Vagina (tissue), 2 donors: Measurements from ENCODE around the gene SUSD3. TPM values are rescaled to one million over a fixed set of nuclear protein-coding genes. Genes with fewer than 3 reads are reported as not detected.

Experiments
- DNase-seq, 2 donors: peaks; one replicate each; pipeline ENCODE4 v3.0.0-alpha.2; 2017; ENCODE audit errors: extremely low spot score in 2 of 2
- H3K27ac ChIP-seq: fragments of 200-600 bp; sonication (generic); one replicate; pipeline ENCODE4 v1.5.1; 2019
- H3K27me3 ChIP-seq: fragments of 200-600 bp; sonication (generic); one replicate; pipeline ENCODE4 v1.5.1; 2019
- H3K36me3 ChIP-seq, 2 donors: fragments of 200-600 bp; sonication (generic); one replicate each; pipeline ENCODE4 v1.5.1; 2017 to 2019
- H3K4me1 ChIP-seq: fragments of 200-600 bp; sonication (generic); one replicate; pipeline ENCODE4 v1.5.1; 2019
- H3K4me3 ChIP-seq, 2 donors: fragments of 200-600 bp; sonication (generic); 1 replicate in 1 of 2; 2 replicates in 1 of 2; pipeline ENCODE4 v1.5.1; 2016 to 2019
- H3K9me3 ChIP-seq: fragments of 200-600 bp; sonication (generic); one replicate; pipeline ENCODE4 v1.5.1; 2019
- POLR2A ChIP-seq, 2 donors: fragments of 450-650 bp; IDR thresholded peaks; one replicate each; pipeline ENCODE4 v1.6.1; 2017; ENCODE audit warnings: antibody characterized with exemption in 2 of 2, mild to moderate bottlenecking in 2 of 2, moderate library complexity in 2 of 2
- POLR2AphosphoS5 ChIP-seq, 2 donors: sonication (generic); formaldehyde crosslinking; IDR thresholded peaks; one replicate each; pipeline ENCODE4 v1.9.0; 2017; ENCODE audit warnings: antibody characterized with exemption in 2 of 2, mild to moderate bottlenecking in 2 of 2, low read depth in 1 of 2; ENCODE audit not compliant: insufficient read depth in 1 of 2
- intact Hi-C: fragments of 100-400 bp; cut with DNase I; formaldehyde crosslinking; loops from one replicate; pipeline ENCODE4 v1.15.1; 2023
- total RNA-seq: library from RNA; depleted of rRNA; stranded (reverse); fragments of >200 nt; gene quantifications from one replicate; pipeline ENCODE4 v1.2.3, GENCODE V29; 2016
- TF ChIP-seq, protein P1 (sequence below), 3 experiments: fragments of 450-650 bp in 2 of 3; fragments of 200-600 bp in 1 of 3; sonication (generic) in 1 of 3; IDR thresholded peaks; one replicate each; pipeline ENCODE4 v1.5.1; 2017 to 2019; ENCODE audit warnings: antibody characterized with exemption in 3 of 3, mild to moderate bottlenecking in 2 of 3, moderate library complexity in 2 of 3

SUSD3 gene
- total RNA-seq, 1 donor from 2014 or later, result 25.0 TPM

DNA sequence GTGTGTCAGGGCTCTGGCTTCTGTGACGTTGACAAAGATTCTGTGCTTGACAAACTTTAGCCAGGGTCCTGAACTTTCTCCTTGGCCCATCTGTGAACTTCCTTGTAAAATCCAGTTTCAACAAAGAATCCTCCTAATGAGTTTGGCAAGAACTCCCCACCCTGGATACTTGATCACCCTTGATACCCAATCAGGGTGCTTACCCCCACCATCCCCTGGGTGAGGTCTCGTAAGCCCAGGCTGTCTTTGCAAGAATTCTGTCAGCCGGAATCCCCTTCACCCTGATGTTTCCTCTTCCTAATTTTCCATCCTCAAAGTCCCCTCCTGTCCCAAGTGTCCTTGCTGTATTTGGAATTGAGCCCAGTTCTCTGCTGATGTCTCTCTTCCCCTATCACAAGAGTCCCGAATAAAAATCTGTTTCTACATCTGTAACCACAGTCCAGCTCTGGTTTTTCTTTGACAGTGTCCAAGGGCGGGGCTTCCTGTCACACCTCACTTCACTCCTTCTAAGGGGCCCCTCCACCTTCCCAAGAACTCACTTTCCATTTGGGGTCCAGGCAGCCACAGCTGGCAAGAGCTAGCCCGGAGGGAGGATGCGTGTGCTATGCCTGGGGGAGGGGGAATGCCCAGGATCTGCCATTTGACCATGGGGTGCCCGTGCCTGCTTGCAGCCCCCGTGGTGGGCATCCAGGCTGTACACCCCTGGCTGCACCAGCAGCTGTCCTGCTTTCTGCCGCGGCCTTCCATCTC lies 34.8 kb downstream of the SUSD3 start:
- Histone ChIP-seq H3K4me1 (peaks cover 42% of the 10 kb centered on the region), H3K36me3 (no peaks in the 10 kb centered on the region), H3K4me3 (no peak overlapping the region), H3K9me3 (peaks cover 7% of the 10 kb centered on the region), H3K27ac (peak overlapping the region; percentile 99), H3K27me3 (no peaks in the 10 kb centered on the region)
- intact Hi-C loops, result no loop called here
- peak in 1 of 2 donors; percentile 31 for DNase-seq
- no peak for TF ChIP-seq POLR2A (IDR thresholded peaks at IDR 0.05)
- TF ChIP-seq, protein P1, sequence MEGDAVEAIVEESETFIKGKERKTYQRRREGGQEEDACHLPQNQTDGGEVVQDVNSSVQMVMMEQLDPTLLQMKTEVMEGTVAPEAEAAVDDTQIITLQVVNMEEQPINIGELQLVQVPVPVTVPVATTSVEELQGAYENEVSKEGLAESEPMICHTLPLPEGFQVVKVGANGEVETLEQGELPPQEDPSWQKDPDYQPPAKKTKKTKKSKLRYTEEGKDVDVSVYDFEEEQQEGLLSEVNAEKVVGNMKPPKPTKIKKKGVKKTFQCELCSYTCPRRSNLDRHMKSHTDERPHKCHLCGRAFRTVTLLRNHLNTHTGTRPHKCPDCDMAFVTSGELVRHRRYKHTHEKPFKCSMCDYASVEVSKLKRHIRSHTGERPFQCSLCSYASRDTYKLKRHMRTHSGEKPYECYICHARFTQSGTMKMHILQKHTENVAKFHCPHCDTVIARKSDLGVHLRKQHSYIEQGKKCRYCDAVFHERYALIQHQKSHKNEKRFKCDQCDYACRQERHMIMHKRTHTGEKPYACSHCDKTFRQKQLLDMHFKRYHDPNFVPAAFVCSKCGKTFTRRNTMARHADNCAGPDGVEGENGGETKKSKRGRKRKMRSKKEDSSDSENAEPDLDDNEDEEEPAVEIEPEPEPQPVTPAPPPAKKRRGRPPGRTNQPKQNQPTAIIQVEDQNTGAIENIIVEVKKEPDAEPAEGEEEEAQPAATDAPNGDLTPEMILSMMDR (IDR thresholded peaks at IDR 0.05), result no peak
- no peak for TF ChIP-seq POLR2AphosphoS5 (IDR thresholded peaks at IDR 0.05; ENCODE audit: insufficient read depth in 1 of 2, low read depth in 1 of 2)

DNA sequence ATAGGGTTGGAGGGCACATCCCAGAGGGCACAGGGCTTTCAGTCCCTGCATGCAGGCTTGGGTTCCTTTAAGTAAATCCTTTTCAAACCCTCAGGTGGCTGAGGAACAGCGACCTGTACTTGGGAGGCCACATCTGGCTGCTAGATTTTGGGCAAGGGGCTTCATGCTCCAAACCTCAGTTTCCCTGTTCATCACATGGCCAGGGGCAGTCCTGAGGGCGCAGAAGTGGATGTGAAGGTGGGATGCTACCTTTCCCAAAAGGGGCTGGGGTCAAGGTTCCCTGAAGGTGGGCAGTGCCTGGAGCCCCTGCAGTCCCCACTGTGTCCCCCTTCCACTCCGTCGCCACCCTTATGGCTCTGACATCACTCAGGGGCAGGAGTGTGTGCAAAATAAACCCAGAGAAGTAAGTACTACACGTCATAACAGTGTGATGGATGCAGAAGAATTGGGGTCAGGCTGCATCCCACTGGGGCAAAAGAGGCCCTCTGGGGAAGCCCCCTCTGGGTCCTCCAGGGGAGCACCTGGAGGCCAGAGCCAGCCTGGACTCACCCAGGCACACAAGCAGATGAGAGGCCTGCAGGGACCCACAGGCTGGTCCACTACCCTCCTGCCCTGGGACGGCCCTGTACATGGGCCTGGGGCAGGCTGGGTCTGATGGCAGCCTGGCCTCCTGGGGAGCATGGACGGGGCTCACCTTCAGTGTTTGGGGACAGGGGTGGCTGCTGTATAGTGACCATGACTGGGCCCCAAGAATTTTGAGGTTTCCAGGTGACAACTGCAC lies 35.6 kb downstream of the SUSD3 start:
- DNase-seq, result no peak
- Histone ChIP-seq H3K36me3 (no peaks in the 10 kb centered on the region), H3K9me3 (peaks cover 7% of the 10 kb centered on the region), H3K27ac (peak overlapping the region; percentile 99), H3K27me3 (no peaks in the 10 kb centered on the region), H3K4me3 (no peak overlapping the region), H3K4me1 (peaks cover 50% of the 10 kb centered on the region)
- no peak for TF ChIP-seq POLR2AphosphoS5 (IDR thresholded peaks at IDR 0.05; ENCODE audit: insufficient read depth in 1 of 2, low read depth in 1 of 2)
- TF ChIP-seq, protein P1 (IDR thresholded peaks at IDR 0.05), result no peak
- TF ChIP-seq POLR2A (IDR thresholded peaks at IDR 0.05), result no peak
- intact Hi-C loops, result no loop called here

DNA sequence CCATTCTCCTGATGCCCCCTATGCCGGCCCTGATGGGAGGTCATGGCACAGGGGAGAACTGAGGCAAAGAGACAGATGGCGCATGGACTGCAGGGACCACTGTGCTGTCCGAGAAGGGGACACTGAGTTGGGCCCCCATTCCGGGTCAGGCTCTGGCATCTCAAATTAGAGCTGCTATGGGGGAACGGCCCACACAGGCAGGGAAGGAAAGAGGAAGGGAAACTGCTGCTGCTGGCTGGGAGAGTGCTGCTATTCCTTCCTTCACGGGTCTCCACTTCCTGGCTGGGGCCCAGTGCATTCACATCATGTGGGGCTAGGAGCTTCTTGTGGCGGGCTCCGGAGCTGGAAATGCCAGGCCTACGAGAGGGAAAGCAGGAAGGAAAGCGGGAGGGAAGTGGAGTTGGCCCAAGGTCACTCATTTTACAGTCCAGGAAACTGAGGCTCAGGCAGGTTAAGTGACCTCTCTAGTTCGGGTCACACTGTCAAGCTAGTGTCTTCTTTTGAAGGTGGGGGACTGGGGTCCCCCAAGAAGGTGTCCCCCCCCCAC lies 36.2 kb downstream of the SUSD3 start:
- intact Hi-C loops, result loop anchor here (1.0 kb wide), 1 partner anchor 41 kb away; no protein-coding TSS in a partner anchor
- Histone ChIP-seq H3K36me3 (no peaks in the 10 kb centered on the region), H3K9me3 (peaks cover 7% of the 10 kb centered on the region), H3K4me1 (peaks cover 56% of the 10 kb centered on the region), H3K4me3 (peak overlapping the region; percentile 53), H3K27ac (peak overlapping the region; percentile 99), H3K27me3 (no peaks in the 10 kb centered on the region)
- TF ChIP-seq, protein P1 (IDR thresholded peaks at IDR 0.05), result no peak
- TF ChIP-seq POLR2AphosphoS5 (IDR thresholded peaks at IDR 0.05; ENCODE audit: insufficient read depth in 1 of 2, low read depth in 1 of 2), result no peak
- TF ChIP-seq POLR2A (IDR thresholded peaks at IDR 0.05), result no peak
- no peak for DNase-seq

DNA sequence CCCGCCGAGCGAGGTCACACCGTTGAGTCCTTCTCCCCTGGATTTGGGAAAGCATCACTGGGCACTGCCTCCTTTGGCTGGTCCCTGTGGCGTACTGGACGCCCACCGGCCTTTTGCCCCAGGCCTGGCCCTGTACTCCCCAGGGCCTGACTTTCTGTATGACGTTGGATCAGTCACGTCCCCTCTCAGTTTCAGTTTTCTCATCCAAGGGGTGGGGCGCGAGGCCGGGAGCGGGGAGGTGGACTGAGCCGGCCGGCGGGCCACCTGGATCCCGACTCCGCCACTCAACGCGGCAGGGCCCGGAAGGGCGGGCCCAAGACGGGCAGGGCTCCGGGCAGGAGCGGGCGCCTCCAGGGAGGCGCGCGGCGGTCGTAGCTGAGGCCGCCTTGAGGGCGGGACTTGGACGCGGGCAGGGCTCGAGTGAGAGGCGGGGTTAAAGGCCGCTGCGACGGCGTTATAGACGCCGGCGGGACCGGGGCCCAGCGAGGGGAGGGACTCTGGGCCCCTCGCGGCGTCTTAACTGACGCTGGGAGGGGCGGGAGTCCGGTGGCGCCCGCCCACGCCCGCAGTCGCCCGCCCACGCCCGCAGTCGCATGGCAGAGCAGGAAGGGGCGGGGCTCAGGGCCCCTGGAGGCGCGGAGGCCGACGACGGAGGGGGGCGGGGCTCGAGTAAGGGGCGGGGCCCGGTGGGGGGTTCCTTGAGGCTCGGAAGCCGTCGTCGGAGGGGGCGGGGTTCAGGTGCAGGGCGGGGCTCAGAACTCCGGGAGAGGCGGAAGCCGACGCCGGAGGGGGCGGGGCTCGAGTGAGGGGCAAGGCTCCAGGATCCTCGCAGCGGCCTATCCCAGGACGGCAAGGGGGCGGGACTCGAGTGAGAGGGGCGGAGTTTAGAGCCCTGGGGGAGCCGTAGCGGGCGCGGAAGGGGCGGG lies 37.0 kb downstream of the SUSD3 start:
- peak in 1 of 2 donors; percentile 100 for DNase-seq
- Histone ChIP-seq H3K27ac (peak overlapping the region; percentile 99), H3K36me3 (no peaks in the 10 kb centered on the region), H3K27me3 (no peaks in the 10 kb centered on the region), H3K9me3 (peaks cover 7% of the 10 kb centered on the region), H3K4me1 (peaks cover 62% of the 10 kb centered on the region), H3K4me3 (peak overlapping the region; percentile 86 to 99)
- intact Hi-C loops, result loop anchor here (1.0 kb wide), 1 partner anchor 40 kb away; no protein-coding TSS in a partner anchor
- TF ChIP-seq POLR2AphosphoS5 (IDR thresholded peaks at IDR 0.05; ENCODE audit: insufficient read depth in 1 of 2, low read depth in 1 of 2) (peak; percentile 7 to 78), POLR2A (IDR thresholded peaks at IDR 0.05) (peak in 1 of 2 donors; percentile 70)
- TF ChIP-seq, protein P1 (IDR thresholded peaks at IDR 0.05), result no peak
